ENCODE measurements around the gene CCL25. TPM values are rescaled to one million over a fixed set of nuclear protein-coding genes. Genes with fewer than 3 reads are reported as not detected.

CCL25 gene
- total and polyA plus RNA-seq, 2 of the 13 experiments (the other 11 are each of a cell fraction or from before 2014, with no cell fraction given): not detected

DNA sequence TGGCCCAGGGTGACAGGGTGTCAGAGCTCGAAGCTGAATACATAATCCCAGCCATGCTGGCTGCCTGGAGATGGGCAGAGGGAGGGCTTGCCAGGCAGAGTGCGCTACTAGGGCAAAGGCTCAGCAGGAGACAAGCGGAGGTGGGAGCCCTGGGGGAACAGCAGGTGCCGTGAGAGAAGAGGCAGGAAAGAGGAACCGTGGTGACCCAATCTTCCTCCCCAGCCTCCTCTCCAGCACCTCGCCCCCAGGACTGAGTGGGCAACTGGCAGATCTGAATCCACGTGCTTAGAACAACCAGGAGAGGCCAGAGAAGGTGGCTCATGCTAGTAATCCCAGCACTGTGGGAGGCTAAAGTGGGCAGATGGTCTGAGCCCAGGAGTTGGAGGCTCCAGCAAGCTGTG lies 11.0 kb upstream of the CCL25 start:
- intact Hi-C loops (cut with micrococcal nuclease; ENCODE audit: unreplicated experiment): no loop called here
- Histone ChIP-seq H3K27me3 (ENCODE audit: control insufficient read depth in 1 of 2, insufficient read depth in 2 of 2, low read length in 2 of 2) (no peaks in the 10 kb centered on the region; a peak in 1 of 5 replicates), H3K79me2 (ENCODE audit: insufficient read depth, low read length) (no peaks in the 10 kb centered on the region), H2AFZ (ENCODE audit: low read length) (no peak overlapping the region), H3K4me2 (ENCODE audit: low read depth, low read length) (no peak overlapping the region), H3K9me3 (ENCODE audit: low read length) (no peaks in the 10 kb centered on the region), H3K4me3 (replicated peaks in 1 of 3; ENCODE audit: insufficient read depth in 1 of 3, low read depth in 2 of 3, low read length in 3 of 3) (no peak overlapping the region), H4K20me1 (ENCODE audit: insufficient read depth, low read length) (no peaks in the 10 kb centered on the region), H3K36me3 (replicated peaks in 1 of 2; ENCODE audit: control insufficient read depth in 1 of 2, insufficient read depth in 2 of 2, low read length in 2 of 2) (no peaks in the 10 kb centered on the region), H3K9ac (ENCODE audit: insufficient read depth, low read depth, low read length) (no peak overlapping the region), H3K27ac (ENCODE audit: extremely low read length, insufficient read depth, low read length) (no peak overlapping the region), H3K4me1 (ENCODE audit: insufficient read depth, low read length) (0 out of 2 replicates have a peak, but pooled peaks cover 9% of the 10 kb centered on the region)
- TF ChIP-seq, protein P1, sequence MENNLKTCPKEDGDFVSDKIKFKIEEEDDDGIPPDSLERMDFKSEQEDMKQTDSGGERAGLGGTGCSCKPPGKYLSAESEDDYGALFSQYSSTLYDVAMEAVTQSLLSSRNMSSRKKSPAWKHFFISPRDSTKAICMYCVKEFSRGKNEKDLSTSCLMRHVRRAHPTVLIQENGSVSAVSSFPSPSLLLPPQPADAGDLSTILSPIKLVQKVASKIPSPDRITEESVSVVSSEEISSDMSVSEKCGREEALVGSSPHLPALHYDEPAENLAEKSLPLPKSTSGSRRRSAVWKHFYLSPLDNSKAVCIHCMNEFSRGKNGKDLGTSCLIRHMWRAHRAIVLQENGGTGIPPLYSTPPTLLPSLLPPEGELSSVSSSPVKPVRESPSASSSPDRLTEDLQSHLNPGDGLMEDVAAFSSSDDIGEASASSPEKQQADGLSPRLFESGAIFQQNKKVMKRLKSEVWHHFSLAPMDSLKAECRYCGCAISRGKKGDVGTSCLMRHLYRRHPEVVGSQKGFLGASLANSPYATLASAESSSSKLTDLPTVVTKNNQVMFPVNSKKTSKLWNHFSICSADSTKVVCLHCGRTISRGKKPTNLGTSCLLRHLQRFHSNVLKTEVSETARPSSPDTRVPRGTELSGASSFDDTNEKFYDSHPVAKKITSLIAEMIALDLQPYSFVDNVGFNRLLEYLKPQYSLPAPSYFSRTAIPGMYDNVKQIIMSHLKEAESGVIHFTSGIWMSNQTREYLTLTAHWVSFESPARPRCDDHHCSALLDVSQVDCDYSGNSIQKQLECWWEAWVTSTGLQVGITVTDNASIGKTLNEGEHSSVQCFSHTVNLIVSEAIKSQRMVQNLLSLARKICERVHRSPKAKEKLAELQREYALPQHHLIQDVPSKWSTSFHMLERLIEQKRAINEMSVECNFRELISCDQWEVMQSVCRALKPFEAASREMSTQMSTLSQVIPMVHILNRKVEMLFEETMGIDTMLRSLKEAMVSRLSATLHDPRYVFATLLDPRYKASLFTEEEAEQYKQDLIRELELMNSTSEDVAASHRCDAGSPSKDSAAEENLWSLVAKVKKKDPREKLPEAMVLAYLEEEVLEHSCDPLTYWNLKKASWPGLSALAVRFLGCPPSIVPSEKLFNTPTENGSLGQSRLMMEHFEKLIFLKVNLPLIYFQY (CRISPR knock-in tag; IDR thresholded peaks at IDR 0.05; ENCODE audit: borderline replicate concordance): no peak
- TF ChIP-seq GTF3A (CRISPR knock-in tag; conservative IDR thresholded peaks at IDR 0.05): no peak
- TF ChIP-seq, protein P2, sequence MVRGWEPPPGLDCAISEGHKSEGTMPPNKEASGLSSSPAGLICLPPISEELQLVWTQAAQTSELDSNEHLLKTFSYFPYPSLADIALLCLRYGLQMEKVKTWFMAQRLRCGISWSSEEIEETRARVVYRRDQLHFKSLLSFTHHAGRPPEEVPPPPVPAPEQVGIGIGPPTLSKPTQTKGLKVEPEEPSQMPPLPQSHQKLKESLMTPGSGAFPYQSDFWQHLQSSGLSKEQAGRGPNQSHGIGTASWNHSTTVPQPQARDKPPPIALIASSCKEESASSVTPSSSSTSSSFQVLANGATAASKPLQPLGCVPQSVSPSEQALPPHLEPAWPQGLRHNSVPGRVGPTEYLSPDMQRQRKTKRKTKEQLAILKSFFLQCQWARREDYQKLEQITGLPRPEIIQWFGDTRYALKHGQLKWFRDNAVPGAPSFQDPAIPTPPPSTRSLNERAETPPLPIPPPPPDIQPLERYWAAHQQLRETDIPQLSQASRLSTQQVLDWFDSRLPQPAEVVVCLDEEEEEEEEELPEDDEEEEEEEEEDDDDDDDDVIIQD (CRISPR knock-in tag; IDR thresholded peaks at IDR 0.05; ENCODE audit: low read depth): no peak
- no peak for TF ChIP-seq ZFP36L1 (CRISPR knock-in tag; IDR thresholded peaks at IDR 0.05)
- no peak for TF ChIP-seq KDM4B (CRISPR knock-in tag; IDR thresholded peaks at IDR 0.05)
- TF ChIP-seq, protein P3, sequence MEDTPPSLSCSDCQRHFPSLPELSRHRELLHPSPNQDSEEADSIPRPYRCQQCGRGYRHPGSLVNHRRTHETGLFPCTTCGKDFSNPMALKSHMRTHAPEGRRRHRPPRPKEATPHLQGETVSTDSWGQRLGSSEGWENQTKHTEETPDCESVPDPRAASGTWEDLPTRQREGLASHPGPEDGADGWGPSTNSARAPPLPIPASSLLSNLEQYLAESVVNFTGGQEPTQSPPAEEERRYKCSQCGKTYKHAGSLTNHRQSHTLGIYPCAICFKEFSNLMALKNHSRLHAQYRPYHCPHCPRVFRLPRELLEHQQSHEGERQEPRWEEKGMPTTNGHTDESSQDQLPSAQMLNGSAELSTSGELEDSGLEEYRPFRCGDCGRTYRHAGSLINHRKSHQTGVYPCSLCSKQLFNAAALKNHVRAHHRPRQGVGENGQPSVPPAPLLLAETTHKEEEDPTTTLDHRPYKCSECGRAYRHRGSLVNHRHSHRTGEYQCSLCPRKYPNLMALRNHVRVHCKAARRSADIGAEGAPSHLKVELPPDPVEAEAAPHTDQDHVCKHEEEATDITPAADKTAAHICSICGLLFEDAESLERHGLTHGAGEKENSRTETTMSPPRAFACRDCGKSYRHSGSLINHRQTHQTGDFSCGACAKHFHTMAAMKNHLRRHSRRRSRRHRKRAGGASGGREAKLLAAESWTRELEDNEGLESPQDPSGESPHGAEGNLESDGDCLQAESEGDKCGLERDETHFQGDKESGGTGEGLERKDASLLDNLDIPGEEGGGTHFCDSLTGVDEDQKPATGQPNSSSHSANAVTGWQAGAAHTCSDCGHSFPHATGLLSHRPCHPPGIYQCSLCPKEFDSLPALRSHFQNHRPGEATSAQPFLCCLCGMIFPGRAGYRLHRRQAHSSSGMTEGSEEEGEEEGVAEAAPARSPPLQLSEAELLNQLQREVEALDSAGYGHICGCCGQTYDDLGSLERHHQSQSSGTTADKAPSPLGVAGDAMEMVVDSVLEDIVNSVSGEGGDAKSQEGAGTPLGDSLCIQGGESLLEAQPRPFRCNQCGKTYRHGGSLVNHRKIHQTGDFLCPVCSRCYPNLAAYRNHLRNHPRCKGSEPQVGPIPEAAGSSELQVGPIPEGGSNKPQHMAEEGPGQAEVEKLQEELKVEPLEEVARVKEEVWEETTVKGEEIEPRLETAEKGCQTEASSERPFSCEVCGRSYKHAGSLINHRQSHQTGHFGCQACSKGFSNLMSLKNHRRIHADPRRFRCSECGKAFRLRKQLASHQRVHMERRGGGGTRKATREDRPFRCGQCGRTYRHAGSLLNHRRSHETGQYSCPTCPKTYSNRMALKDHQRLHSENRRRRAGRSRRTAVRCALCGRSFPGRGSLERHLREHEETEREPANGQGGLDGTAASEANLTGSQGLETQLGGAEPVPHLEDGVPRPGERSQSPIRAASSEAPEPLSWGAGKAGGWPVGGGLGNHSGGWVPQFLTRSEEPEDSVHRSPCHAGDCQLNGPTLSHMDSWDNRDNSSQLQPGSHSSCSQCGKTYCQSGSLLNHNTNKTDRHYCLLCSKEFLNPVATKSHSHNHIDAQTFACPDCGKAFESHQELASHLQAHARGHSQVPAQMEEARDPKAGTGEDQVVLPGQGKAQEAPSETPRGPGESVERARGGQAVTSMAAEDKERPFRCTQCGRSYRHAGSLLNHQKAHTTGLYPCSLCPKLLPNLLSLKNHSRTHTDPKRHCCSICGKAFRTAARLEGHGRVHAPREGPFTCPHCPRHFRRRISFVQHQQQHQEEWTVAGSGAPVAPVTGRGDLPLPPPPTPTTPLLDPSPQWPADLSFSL (CRISPR knock-in tag; IDR thresholded peaks at IDR 0.05): no peak
- TF ChIP-seq ZNF839 (CRISPR knock-in tag; IDR thresholded peaks at IDR 0.05; ENCODE audit: borderline replicate concordance): no peak
- ATAC-seq (peak; percentile 31; the same call in 2 of the 3 replicates), FAIRE-seq (no peak), DNase-seq (ENCODE audit: low spot score) (no peak)
- ChIA-PET POLR2A (no interaction called here), CTCF (ENCODE audit: low intra/inter-chr PET ratio, low total read pairs) (no interaction called here)
- in situ Hi-C loops (cut with HindIII; ENCODE audit: extremely low pct_ligation_motif_present, low pct_unique_long_range_greater_than_20kb): no loop called here
- BruUV-seq (replicated peaks): no TSS peak
- 45% methylated on average over 7 of the region's 7 CpGs for WGBS (ENCODE audit: low lambda C conversion rate)

Measured in HepG2 (cell line).